COR-L47 (cell line): ENCODE results near the gene GASK1A.
"Not testable (repeated sequence)": the region's sequence is repeated elsewhere in the genome, so short reads cannot be mapped to it uniquely, and the experiment has no call there.

ENCODE experiments used
- DNase-seq: peaks from one replicate; lab custom pipeline; 2025; lab: John Stamatoyannopoulos, UW

Gene GASK1A

GRCh38 chr3:43032646-43033628, 53.8 kb downstream of the GASK1A start:
- DNase-seq = no peak

- DNase-seq = no peak
Observed at GRCh38 chr3:43034200-43034599, 55.1 kb downstream of the GASK1A start.

- DNase-seq = no peak
Observed at GRCh38 chr3:43034911-43035310, 55.8 kb downstream of the GASK1A start.

GRCh38 chr3:43035801-43036365, 56.8 kb downstream of the GASK1A start:
- no peak for DNase-seq

DNA sequence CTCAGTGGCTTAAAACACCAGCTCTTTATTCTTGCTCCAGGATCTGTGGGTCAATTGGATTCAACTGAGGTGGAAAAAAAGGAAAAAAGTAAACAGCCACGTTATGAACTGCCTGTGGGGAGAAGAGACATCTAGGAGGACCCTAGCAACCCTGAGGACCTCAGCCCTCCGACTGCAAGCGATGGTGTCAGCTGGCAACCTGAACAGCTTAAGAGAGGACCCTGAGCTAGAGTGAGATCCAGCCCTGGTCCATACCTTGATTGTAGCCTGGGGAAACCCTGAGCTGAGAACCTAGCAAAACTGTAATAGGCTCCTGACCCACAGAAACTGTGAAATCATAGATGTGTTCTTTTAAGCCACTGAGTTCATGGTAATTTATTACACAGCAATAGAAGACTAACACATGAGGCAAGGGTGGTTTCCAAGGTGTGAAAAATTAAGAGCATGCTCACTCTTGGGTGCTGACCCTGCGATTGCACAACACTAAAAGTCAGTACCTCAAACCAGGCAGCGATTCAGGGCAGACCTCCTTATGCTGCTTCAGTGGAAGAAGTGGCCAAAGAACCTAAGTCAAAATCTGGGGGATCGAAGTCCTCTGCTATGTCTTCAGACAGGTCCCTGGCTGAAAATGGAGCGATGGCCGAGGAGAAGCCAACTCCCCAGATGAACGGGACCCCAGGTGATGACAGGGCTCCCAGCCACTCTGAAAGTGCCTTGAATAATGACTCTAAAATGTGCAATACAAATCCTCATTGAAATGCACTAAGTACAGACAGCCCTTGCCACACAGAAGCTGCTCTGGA, 57.7 kb downstream of the GASK1A start:
- DNase-seq = no peak

GRCh38 chr3:43038010-43038409, 58.9 kb downstream of the GASK1A start:
- no peak for DNase-seq

- DNase-seq = no peak
Observed at GRCh38 chr3:43041517-43041916, 62.4 kb downstream of the GASK1A start.

DNA sequence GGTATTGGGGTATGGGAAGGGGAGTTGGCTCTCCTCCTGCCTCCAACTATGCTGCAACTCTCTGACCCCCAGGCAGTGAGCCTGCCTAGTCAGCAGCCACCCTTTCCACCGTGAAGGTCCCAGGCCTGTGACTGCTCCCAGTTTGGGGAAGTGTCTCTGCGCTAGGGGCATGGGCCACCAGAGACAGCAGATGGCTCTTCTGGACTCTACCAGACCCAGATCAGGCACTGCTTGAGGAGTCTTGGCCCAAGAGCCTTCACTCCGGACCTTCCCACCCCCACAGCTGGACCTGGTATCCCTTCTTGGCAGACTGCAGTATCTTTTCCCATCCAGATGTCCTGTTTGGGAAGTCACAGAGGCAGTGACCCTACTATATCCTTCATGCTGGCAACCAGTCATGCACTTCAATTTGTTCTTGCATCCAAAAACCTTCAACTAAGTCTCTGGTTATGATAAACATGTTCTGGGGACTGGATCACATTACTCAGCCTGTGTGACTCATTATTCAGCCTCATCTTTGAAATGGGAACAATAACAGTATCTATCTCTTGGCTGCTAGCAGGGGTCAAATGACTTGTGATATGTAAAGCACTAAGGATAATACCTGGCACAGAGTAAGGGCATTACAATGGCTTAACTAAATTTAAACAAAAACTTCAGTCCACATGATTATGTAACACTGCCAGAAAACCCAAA, 64.1 kb downstream of the GASK1A start:
- DNase-seq = no peak

- no peak for DNase-seq
Observed at GRCh38 chr3:43043793-43044192, 64.7 kb downstream of the GASK1A start.

GRCh38 chr3:43045079-43045478, 66.0 kb downstream of the GASK1A start:
- not testable (repeated sequence) for DNase-seq

DNA sequence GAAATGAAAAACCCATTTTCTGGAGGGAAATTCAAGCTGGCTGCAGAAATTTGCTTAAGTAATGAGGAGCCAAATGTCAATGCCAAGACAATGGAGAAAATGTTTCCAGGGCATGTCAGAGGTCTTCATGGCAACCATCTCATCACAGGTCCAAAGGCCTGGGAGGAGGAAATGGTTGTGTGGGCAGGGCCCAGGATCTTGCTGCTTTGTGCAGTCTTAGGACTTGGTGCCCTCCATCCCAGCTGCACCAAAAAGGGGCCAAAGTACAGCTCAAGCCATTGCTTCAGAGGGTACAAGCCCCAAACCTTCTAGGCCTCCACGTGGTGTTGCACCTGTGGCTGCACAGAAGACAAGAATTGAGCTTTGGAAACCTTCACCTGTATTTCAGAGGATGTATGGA, 67.5 kb downstream of the GASK1A start:
- no peak for DNase-seq

- DNase-seq = no peak
Observed at GRCh38 chr3:43048470-43048869, 69.4 kb downstream of the GASK1A start.

DNA sequence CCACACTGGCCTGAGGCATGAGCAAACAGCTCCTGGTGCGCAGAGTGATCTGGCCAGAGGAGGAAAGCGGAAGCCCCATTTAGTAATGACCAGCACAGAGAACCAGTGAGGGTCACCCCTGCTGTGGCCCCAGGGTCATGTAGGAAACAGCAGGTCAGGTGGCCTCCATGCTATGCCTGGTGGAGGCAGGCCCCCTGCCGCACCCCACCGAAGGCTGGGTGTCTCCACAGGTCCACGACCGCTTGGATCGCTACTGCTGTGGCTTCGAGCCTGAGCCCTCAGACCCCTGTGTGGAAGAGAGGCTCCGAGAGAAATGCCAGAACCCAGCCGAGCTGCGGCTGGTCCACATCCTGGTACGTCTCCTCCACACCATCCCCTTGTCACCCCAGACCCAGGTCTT, 74.2 kb downstream of the GASK1A start:
- DNase-seq = no peak

GRCh38 chr3:43054754-43055153, 75.6 kb downstream of the GASK1A start:
- no peak for DNase-seq

- DNase-seq = no peak
Observed at GRCh38 chr3:43055393-43055792, 76.3 kb downstream of the GASK1A start.

DNA sequence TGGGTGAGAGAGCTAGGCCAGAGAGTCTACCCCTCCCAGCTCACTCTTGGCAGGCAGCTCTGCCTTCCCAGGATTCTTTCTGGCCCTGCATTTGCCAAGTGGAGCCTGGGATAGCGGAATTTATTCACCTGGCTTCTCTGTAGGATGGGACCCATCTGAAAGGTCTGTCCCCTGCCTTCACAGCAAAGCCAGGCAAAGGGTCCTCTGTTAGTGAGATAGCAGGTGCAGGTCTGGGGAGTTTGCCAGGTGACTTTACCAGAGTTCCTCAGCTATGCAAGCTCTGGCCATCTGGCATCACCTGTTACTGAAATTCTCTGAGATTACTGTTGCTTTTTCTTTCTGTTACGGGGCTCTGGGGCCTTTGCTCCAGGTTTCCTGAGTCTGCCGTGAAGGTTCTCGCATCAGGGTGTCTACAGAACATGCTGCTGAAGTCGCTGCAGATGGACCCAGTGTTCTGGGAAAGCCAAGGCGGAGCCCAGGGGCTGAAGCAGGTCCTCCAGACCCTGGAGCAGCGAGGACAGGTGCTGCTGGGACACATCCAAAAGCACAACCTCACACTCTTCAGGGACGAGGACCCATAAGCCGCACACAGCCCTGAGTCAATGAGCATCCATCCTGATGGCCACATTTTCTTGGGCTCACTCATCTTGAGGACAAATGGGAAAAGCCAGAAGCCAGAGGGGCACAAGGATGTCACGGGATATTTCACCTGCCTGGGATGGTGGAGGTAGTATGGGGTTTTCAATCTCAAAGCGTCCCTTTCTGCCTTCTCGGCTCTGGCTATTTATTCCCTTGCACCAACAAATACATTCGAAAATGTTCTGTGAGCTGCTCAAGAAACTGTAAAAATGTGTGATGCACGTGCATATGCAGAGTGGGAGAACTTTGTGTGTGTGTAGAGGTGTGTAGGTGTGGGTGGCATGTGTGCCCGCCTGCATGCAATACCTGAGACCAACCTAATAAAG, 77.0 kb downstream of the GASK1A start:
- DNase-seq = no peak

- no peak for DNase-seq
Observed at GRCh38 chr3:43059456-43059855, 80.3 kb downstream of the GASK1A start.

GRCh38 chr3:43061101-43061895, 82.2 kb downstream of the GASK1A start:
- DNase-seq = no peak

DNA sequence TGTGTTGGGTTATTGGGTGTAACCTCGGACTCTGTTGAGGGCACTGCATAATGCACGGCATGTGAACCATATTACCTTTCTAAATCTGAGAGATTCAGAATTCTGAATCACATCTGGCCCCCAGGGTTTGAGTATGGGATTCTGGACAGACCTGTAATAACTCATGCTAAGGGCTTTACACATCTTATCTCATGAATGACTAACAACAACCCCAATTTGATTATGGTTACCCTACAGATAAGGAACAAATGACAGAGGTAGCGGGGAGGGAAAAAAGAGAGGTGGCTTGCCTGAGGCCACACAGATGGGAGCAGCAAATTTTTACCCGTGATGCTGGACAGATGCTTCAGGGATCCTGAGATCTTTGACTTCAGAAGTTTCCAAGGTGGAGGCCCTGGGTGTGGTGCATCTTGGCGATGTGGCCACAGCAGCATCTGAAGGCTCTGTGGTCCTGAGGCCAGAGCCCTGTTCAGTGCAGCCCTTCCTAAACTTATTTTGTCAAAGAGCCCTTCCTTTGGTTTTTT, 83.0 kb downstream of the GASK1A start:
- no peak for DNase-seq

DNA sequence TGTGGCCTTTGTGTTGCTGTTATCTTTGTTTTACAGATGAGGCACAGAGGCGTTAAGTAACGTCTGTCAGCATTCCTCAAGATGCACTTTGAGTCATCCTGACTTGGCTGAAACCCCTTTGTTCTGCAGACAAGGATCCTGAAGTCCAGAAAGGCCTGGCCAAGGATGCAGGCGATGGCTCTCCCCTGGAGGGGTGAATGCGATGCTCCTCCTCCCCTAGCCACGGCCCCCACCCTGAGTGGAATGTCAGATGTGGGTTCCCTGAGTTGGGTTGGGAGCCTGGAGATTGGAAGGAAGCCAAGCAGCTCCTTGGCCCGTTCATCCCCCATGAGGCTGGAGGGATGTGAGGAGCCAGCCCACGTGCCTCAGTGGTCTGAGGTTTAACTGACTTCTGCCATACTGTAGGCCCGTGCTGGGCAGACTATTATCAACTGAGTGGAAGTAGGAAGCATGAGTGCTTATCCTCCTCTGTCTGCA, 83.5 kb downstream of the GASK1A start:
- no peak for DNase-seq
